Adipose tissue (tissue), 3 donors: ENCODE data around the gene BET1L. TPM values are rescaled to one million over a fixed set of nuclear protein-coding genes. Genes with fewer than 3 reads are reported as not detected.
A peak's percentile ranks its signal among the peaks of the same experiment; 100 is the strongest.

ENCODE experiments used
- H3K27ac ChIP-seq: one replicate; pipeline ENCODE4 v1.5.1; 2013; ENCODE audit warnings: low read depth, low read length
- WGBS, 3 donors: extraction: QIAGEN DNeasy Blood & Tissue Kit; methylation state at CpG; one replicate each; pipeline ENCODE4 v1.1.7; 2013; 5-methylcytosine and 5-hydroxymethylcytosine counted together
- polyA plus RNA-seq, 3 donors: library from polyadenylated mRNA; stranded (reverse); fragments of 200-250 nt; gene quantifications; one replicate each; pipeline ENCODE4 v1.2.3, GENCODE V29; 2013
- donor health status: healthy with polysubstance abuse.
- donor health status: Bipolar disorder and iron deficiency.
- donor health status: healthy.

Gene BET1L
- polyA plus RNA-seq, 3 donors: 28.1 to 49.1 (median 29.9) TPM

DNA sequence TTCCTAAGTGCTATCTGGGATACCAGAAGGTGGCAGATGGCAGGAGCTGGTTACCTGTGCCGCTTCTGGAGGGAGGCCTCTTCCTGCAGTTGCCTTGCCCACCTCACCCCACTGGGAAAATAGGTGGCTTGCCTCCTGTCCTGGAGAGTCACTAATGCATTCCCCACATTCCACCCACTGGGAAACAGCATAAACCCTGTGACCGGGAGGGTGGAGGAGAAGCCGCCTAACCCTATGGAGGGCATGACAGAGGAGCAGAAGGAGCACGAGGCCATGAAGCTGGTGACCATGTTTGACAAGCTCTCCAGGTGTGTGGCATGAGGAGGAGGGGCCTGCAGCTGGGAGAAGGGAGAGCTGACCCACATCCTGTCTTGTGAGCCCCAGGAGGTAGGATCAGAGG lies 5.9 kb upstream of the BET1L start:
- no peak overlapping the region for H3K27ac ChIP-seq
- 87 to 90% (median 90%) methylated on average over 4 of the region's 4 CpGs for WGBS, 3 donors

DNA sequence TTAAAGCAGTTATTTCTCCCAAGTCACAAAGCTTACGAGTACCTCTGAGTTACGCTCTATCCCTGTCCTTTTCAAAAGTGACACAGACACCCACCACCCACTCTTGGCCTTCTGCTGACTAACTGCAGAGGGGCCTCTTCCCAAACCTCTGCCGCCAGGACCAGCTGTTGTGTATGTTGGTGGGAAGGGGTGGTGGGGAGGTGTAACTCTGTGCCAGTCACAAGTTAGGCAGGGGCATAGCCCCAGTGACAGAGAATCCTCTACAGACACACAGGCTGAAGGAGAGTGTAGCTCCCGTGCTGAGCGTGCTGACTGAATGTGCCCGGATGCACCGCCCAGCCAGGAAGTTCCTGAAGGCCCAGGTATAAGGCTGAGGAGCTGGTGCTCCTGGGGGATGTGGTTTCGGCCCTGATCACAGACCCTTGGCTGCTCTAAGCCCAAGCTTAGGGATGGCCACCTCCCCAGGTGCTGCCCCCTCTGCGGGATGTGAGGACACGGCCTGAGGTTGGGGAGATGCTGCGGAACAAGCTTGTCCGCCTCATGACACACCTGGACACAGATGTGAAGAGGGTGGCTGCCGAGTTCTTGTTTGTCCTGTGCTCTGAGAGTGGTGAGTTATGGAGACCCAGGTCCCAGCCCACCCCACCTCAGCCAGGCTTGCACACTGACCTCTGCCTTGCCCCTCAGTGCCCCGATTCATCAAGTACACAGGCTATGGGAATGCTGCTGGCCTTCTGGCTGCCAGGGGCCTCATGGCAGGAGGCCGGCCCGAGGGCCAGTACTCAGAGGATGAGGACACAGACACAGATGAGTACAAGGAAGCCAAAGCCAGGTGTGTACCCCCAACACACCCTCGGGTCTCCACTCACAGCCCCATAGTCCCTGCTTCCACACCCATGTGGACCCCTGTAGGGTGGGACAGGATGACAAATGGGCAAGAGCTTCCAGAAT lies 5.2 kb upstream of the BET1L start:
- no peak overlapping the region for H3K27ac ChIP-seq
- 89 to 94% (median 90%) methylated on average over 17 of the region's 17 CpGs for WGBS, 3 donors

DNA sequence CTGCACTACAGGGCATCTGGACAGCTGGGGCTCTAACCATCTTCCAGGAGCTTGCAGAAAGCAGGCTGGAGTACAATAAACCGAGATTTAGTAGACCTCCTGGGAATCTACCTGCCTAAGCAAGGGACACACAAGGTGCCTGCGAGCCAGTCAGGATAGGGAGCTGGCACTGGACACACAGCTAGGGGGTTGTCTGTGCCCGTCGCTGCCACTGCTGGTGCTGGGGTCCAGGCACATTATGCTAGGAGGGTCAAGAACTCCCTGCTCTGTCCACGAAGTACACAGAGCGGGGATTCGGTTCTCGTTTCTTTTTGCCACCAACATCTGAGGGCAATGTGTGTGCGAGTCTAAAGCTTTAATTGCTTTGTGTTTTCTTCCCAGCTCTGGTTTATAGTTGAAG lies 4.5 kb upstream of the BET1L start:
- WGBS, 3 donors: 85 to 93% (median 90%) methylated on average over 9 of the region's 9 CpGs
- H3K27ac ChIP-seq: no peak overlapping the region

DNA sequence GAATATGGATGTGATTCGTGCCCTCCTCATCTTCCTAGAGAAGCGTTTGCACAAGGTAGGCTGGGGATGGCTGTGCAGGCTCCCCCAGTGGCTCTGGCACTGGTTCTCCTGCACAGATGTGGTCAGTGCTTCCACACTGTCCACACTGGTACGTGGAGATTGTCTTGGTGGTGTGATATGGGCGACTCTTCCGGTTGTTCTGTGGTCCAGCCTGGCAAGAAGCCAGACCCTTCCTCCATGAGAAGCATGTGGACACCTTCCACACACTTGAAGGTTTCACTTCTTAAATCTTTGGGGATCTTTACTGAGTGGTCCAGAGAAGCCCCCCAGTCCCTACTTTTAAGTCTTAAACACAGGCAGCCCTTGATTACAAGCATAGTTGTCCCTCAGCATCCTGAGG lies 4.1 kb upstream of the BET1L start:
- H3K27ac ChIP-seq: no peak overlapping the region
- 65 to 76% (median 73%) methylated on average over 5 of the region's 5 CpGs for WGBS, 3 donors

DNA sequence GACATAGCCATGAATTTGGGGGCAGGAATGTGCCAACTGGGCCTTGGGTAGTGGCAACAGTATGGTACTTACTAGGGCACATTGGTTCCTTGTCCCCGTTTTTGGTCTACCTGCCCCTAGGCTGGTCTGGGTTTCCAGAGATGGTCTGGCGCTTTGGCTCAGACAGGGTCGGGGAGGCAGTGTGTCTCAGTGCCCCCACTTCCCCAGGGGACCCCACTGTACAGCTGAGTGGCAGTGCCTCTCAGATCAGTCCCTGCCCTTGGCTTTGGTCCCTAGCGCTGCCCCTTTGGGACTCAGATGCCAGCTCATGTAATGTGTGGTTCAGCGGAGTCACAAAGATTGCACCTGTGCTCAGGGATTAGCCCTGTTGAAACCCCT lies 3.6 kb upstream of the BET1L start:
- WGBS, 3 donors: 86 to 93% (median 89%) methylated on average over 5 of the region's 5 CpGs
- H3K27ac ChIP-seq: no peak overlapping the region

DNA sequence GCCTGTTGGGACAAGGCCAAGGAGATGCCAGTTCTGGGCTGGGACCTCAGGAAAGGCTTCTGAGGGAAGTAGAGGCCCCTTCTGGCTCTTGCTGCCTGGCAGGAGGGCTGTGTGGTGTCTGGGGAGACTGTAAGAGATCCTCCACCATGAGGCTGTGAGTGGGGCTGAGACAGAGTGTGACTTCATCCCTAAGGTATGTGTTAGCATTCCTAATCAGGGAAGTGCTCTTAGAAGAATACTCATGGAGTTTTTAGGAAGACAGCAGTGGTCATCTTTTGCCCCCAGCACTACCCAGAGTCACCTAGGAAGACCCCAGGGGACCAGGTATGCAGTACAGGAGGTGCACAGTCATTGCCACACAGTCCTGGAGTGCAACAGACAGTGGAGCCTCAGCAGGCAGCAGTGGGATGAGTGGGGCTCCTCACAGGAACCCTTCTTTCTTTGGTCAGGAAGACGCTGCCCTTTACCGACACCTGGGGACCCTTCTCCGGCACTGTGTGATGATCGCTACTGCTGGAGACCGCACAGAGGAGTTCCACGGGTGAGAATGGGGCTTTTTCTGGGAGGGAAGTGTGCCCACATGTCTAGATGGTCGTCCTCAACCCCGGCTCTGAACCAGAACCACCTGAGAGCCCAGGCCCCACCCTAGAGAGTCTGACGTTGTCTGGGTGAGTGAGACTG lies 3.1 kb upstream of the BET1L start:
- 85 to 87% (median 87%) methylated on average over 9 of the region's 9 CpGs for WGBS, 3 donors
- no peak overlapping the region for H3K27ac ChIP-seq

DNA sequence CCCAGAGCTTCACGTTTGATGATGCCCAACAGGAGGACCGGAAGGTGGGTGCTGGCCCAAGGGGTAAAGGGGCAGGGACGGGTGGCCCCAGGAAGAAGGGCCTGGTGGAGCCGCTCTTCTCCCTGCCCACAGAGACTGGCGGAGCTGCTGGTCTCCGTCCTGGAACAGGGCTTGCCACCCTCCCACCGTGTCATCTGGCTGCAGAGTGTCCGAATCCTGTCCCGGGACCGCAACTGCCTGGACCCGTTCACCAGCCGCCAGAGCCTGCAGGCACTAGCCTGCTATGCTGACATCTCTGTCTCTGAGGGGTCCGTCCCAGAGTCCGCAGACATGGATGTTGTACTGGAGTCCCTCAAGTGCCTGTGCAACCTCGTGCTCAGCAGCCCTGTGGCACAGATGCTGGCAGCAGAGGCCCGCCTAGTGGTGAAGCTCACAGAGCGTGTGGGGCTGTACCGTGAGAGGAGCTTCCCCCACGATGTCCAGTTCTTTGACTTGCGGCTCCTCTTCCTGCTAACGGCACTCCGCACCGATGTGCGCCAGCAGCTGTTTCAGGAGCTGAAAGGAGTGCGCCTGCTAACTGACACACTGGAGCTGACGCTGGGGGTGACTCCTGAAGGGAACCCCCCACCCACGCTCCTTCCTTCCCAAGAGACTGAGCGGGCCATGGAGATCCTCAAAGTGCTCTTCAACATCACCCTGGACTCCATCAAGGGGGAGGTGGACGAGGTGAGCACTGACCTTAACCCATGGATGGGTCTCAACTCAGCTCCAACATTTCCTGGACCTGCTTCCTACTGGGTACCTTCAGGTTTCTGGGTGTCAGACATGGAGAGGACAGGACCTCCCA lies 2.3 kb upstream of the BET1L start:
- H3K27ac ChIP-seq: no peak overlapping the region
- WGBS, 3 donors: 49 to 52% (median 51%) methylated on average over 28 to 29 of the region's 29 CpGs

DNA sequence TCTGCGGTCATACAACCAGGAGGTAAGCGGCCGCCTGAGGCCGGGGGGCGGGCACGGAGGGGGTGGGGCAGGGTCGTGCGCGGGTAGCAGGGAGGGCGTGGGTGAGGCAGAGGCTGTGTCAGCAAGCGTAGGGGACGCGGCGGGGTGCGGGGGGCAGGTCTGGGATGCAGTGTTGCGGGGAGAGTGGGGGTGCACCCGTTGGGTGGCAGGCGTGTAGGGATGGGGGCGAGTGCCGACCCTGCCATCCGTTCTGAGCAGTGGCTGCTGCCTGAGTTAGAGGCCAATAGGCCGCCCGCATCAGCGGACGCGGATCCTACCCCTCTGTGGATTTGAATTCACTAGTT lies 1.7 kb upstream of the BET1L start:
- 0% methylated on average over 26 of the region's 26 CpGs for WGBS, 3 donors
- H3K27ac ChIP-seq: peak overlapping the region; percentile 81

DNA sequence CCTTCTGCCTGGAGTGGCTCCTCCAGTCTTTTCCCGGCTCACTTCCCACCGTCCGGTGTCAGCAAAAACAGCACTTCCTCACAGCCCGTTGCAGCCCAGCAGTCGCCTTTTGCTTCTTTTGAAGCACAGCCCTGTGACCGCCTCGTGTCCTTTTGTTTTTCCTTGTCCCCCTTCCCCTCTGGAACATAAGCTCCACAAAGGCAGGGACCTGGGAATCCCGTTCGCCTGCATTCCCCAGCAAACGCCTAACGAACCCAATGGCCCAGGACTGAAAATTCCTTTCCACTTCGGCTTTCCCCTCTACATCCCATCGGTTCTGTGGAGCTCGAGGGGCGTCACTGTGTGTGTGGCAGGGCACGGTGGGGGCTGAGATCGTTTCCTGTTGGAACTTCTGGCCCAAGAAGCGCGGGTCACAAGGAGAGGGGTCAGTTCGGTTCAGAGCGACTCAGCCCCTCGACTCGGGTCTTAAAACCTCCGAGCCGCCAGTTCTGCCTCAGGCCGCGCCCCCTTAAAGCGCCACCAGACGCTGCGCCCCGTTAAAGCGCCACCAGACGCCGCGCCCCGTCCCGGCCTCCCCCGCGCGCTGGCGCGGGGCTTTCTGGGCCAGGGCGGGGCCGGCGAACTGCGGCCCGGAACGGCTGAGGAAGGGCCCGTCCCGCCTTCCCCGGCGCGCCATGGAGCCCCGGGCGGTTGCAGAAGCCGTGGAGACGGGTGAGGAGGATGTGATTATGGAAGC lies 1.1 kb upstream of the BET1L start:
- 0% methylated on average over 57 of the region's 57 CpGs for WGBS, 3 donors

DNA sequence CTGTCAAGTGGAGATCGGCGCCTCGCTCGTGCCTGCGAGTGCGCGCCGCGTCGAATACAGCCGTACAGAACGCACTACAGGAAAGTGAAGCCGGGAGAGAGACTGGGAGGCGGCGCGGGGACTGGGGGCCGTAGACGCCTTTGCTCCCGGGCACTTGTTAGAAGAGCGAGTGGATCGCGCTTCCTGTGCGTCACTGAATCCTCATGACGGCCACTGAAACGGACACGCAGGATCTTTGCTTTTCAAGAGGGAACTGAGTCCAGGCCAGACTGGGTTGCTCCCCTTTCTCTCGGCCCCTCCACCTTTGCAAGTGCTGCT lies 623 bp upstream of the BET1L start:
- peak overlapping the region; percentile 81 for H3K27ac ChIP-seq
- 0 to 2% (median 0%) methylated on average over 27 of the region's 27 CpGs for WGBS, 3 donors

More for the DNA sequence above, 1.1 kb upstream of the BET1L start:
- peak overlapping the region; percentile 81 for H3K27ac ChIP-seq

DNA sequence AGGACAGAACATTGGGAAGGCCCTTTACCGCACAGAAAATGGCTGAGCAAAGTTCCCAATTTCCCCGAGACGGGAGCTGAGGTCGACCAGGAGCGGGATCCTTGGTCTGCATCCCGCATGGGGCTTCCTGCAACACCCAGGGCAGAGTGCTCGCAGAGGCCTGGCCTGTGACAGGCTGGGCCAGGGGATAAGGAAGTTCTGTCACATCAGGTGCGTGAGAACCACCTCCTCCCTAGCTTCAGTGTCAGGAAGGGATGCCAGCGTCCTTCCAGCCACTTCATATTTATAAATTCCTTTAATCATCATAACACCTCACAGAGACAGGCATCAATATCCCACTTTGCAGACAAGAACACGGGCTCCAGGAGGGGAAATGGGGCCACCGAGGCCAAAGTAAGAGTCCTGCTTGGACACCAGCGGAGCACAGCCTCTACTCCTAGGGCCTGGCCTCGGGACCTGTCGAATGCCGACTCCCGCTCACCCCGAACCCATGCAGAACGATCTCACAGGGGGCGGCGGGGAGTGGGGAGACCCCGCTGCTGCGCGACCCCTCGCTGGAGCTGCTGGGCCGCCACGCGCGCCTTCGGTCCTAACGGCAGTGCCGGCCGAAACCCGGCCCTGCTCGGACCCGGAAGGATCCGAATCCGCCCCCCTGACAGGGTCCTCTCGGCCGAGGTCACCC lies 532 bp downstream of the BET1L start:
- peak overlapping the region; percentile 49 for H3K27ac ChIP-seq
- 1 to 2% (median 2%) methylated on average over 33 to 39 of the region's 39 CpGs for WGBS, 3 donors

DNA sequence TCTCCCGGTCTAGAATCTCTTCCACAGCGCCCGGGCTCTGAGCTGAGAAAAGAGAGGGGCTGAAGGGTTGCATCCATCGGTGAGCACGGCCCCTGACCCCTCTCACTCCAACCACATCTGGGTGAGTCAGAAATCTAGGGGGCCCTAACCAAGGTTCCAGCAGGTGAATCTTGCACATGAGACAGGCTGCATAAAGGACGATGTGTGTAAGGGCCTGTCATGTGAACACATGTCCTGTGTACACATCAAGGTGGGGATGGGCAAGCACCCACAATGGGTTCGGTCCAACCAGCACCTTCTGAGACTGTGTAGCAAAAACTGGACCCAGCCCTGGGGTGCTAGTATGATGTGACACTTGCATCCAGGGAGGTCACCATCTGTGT lies 1.2 kb downstream of the BET1L start:
- H3K27ac ChIP-seq: no peak overlapping the region
- 62 to 88% (median 79%) methylated on average over 7 of the region's 7 CpGs for WGBS, 3 donors

DNA sequence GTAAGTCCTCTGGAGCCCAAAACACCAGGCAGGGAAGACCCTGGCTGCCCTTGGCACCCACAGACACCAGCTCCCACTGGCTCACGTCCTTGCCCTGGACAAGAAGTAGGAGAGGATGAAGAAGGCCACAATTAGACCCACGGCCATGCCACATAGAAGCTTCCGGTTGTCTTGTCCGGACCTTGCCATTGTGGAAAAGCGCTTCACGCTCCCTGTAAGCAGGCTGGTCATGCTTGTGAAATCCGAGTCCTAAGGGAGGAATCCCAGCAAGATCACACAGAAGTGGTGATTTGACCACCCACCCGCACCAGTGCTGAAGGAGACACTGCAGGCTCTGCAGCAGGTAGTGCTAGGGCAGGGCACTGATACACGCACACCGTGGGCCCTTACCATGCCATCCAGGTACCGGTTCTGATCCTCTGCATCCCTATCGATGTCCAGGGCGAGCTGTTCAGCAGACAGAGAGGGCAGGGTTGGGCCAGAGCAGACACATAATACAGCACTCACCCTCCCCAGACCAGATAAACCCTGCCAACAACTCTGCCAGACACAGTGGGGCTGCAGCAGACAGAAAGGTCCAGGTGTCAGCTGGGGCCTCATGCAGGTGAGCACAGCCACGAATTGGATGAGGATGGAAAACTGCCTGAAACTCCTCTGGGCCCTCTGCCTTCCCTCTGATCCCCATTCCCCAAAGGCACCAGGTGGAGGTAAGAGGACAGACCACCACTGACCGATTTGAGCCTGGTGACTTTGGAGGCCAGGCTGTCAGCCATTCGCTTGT lies 1.8 kb downstream of the BET1L start:
- 80 to 90% (median 83%) methylated on average over 16 of the region's 16 CpGs for WGBS, 3 donors
- no peak overlapping the region for H3K27ac ChIP-seq

DNA sequence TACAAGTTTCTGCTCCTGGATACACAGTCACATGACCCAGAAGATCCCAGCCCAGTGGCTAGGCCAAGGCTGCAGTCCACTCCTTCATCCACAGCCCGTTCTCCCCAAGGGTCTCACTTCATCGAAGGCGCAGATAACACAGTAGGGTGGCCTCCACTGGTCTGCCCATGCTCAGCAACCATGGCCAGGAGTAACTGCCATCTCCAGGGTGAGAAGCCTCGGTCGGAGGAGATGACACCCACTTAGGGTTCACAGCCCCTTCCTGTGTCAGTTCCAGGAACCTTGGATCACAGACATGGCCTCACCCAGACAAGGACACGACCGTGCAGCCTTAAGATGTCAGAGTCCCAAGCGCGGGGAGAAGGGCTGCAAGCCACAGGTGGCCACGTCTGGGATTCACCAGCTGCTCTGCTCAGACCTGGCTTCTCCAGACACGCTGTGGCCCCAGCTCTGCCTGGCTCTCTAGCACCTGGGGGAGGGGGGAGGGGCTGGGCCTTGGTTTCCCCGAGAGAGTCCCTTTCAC lies 2.6 kb downstream of the BET1L start:
- WGBS, 3 donors: 73 to 88% (median 83%) methylated on average over 11 to 12 of the region's 12 CpGs
- H3K27ac ChIP-seq: no peak overlapping the region

DNA sequence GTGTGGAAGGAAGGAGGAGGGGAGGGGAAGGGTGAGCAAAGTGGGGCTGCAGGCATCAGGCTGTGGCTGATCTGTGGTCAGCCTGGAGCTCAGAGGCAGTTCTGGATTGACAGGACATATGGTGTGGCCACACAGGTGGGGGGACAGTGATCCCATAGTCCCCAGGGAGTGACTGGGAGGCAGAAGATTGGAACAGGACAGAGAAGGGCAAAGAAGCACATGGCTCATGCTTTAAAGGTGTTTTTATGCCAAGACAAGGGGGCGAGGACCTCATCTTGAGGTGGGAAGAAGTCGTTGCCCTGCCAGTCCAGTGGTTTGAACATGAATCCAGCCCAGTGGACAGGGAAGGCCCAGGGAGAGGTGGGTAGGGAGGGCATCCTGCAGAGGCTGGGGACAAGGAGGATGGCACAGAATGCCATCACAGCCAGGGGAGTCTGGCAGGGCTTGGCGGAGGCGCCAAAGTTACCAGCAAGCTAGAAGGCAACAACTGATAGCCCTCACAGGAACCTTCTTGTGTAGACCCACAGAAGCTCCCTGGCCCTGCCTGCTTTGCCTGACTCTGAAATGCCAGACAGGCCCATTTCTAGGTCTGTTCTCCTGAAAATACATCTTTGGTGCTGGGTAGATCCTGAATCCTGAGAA lies 3.1 kb downstream of the BET1L start:
- 87 to 95% (median 91%) methylated on average over 4 of the region's 4 CpGs for WGBS, 3 donors
- no peak overlapping the region for H3K27ac ChIP-seq

DNA sequence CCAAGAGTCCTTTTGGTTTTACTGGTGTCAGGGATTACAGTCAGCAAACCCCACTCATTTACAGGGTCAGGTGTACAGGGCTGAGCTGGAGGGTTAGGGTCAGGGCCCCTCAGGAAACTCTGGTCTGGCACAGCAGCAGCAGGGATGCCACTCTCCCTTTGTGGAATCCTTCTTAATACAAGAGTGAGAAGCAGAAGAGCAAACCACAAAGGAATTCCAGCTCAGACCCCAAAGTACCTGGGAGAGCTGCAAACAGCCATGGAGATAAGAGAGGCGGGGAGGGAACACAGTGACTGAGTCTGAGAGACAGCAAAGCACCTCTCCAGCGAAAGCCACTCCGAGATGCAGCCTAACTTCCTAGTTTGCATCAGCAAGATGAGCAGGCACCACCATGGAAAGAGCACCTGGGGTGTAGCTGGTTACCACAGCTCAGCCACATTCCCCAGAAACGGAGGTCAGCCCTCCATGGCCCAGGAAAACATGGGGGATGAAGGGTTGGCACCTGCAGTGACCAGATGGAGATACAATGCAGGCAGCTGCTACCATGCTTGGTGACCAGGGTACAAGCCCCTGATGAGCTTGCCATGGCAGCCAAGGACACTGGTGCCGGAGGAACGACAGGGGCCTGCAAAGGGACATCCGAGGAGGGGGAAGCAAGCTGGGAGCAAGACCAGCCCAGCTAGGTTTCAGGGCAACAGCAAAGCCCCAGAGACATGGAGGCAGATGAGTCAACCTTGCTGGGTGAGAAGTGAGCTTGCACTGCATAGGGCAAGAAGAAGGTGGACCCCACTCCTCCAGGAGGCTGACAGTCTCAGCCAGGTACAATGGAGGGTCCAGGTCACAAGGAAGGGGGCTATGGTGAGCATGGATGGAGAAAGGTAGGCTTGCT lies 3.9 kb downstream of the BET1L start:
- 84 to 90% (median 85%) methylated on average over 7 of the region's 7 CpGs for WGBS, 3 donors
- H3K27ac ChIP-seq: no peak overlapping the region
